Fibroblast of pulmonary artery (primary cell): Measurements from ENCODE around the gene IFT25.
"Not testable (repeated sequence)": the region's sequence is repeated elsewhere in the genome, so short reads cannot be mapped to it uniquely, and the experiment has no call there.

ENCODE experiments used
- DNase-seq: peaks from one replicate; pipeline ENCODE4 v3.0.0-alpha.2; 2010; ENCODE audit warnings: low read depth
- H3K4me3 ChIP-seq: replicated peaks from 2 replicates; pipeline ENCODE4 v1.5.1; 2011; ENCODE audit warnings: low read depth, mild to moderate bottlenecking, control low read depth, low read length, moderate library complexity
- CTCF ChIP-seq: IDR thresholded peaks from 2 replicates; pipeline ENCODE4 v1.5.1; 2011; ENCODE audit warnings: mild to moderate bottlenecking, control low read depth, low read length, inconsistent platforms; ENCODE audit errors: missing control alignments

Gene IFT25

GRCh38 chr1:53945433-53946251, at the start of gene IFT25:
Gene IFT25 (minus strand): TSS chr1:53945699. CDS start chr1:53940082, 5,617 bp downstream.
- peak within 1 kb of the TSS; percentile 89 for H3K4me3 ChIP-seq
- peak; percentile 97 for DNase-seq
- no peak for TF ChIP-seq CTCF

- H3K4me3 ChIP-seq, result not testable (repeated sequence)
Observed at GRCh38 chr1:53994516-53994915, 49.0 kb upstream of the IFT25 start.

GRCh38 chr1:53992085-53992874, 46.8 kb upstream of the IFT25 start:
- TF ChIP-seq CTCF, result peak; percentile 18
- no peak overlapping the region for H3K4me3 ChIP-seq
- no peak for DNase-seq

More at GRCh38 chr1:53994516-53994915, 49.0 kb upstream of the IFT25 start:
- not testable (repeated sequence) for DNase-seq

- TF ChIP-seq CTCF, result no peak
- no peak overlapping the region for H3K4me3 ChIP-seq
- peak; percentile 27 for DNase-seq
Observed at GRCh38 chr1:53987880-53988279, 42.4 kb upstream of the IFT25 start.

GRCh38 chr1:53986458-53986857, 41.0 kb upstream of the IFT25 start:
- no peak for DNase-seq
- H3K4me3 ChIP-seq, result no peak overlapping the region
- TF ChIP-seq CTCF, result no peak

- DNase-seq, result no peak
- H3K4me3 ChIP-seq, result no peak overlapping the region
- no peak for TF ChIP-seq CTCF
Observed at GRCh38 chr1:53984726-53985125, 39.2 kb upstream of the IFT25 start.

GRCh38 chr1:53982763-53983104, 37.2 kb upstream of the IFT25 start:
- TF ChIP-seq CTCF, result no peak
- no peak for DNase-seq
- peak overlapping the region; percentile 28 for H3K4me3 ChIP-seq
